ENCODE data around the gene NCKAP5.

The NCKAP5 gene

DNA sequence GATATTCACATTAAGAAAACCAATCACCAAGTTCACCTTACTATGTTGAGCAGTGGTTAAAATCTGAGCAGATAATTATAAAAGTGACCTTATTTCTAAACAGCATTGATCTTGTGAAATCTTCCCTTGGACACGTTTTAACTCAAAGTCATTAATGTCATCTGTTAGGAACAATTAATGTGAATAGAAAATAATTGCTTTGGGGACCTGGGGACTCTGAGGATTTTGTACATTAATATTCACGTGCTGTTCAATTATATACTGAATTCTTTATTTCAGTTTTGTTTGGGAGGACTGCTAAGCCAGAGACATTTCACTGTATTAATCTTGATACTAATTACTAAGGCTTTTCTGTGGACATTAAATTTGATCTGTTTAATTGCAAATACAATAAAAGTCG lies 771.2 kb downstream of the NCKAP5 start:
- DNase-seq (ENCODE audit: low read depth), result no peak

- no peak for DNase-seq (ENCODE audit: low read depth)
These were observed 773.0 kb downstream of the NCKAP5 start for GRCh38 chr2:132795220-132795619.

- no peak for DNase-seq (ENCODE audit: low read depth)
These were observed 774.7 kb downstream of the NCKAP5 start for GRCh38 chr2:132793532-132793931.

GRCh38 chr2:132790207-132790785 lies 778.0 kb downstream of the NCKAP5 start:
- DNase-seq (ENCODE audit: low read depth), result no peak

DNA sequence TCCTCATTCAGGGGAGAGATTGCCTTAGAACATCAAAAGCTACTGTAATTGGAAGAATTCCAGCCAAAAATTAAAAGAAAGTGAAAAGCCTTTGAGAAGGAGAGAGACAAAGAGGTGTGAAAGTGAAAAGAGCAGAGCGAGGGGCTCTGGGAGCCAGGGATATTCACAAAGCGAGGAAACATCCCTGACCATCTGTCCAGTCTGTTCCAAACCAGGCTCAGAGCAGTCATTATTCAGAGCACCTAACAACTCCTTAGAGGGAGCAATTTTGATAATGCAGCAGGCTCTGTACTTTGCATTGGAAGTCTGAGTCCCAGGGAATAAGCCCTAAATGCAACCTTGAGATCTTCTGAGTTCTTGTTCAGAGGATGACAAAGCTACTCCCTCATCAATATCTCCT lies 779.2 kb downstream of the NCKAP5 start:
- DNase-seq (ENCODE audit: low read depth), result no peak

DNA sequence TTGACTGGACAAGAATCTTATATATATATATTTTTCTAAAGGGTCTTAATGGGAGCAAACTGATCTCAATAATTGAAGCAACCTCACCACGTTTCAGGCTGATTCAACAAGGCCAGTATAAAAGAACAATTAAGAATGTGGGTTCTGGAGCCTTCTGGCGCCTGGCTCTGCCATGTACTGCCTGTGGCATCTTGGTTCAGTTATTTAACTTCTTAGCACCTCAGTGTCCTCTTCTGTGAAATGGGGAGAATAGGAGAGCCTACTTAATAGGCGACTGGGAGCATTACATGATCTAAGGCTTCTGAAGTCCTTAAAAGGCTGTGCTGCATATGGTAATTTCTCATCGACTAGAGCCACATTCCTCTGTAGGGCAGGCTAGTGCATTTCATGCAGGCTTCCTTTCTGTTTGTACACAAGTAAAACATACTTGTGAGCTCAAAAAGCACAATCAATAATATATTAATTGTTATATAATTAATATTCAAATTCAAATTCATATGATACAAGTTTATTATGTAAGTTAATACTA lies 779.9 kb downstream of the NCKAP5 start:
- no peak for DNase-seq (ENCODE audit: low read depth)

- DNase-seq (ENCODE audit: low read depth), result no peak
These were observed 784.4 kb downstream of the NCKAP5 start for GRCh38 chr2:132783883-132784282.

DNA sequence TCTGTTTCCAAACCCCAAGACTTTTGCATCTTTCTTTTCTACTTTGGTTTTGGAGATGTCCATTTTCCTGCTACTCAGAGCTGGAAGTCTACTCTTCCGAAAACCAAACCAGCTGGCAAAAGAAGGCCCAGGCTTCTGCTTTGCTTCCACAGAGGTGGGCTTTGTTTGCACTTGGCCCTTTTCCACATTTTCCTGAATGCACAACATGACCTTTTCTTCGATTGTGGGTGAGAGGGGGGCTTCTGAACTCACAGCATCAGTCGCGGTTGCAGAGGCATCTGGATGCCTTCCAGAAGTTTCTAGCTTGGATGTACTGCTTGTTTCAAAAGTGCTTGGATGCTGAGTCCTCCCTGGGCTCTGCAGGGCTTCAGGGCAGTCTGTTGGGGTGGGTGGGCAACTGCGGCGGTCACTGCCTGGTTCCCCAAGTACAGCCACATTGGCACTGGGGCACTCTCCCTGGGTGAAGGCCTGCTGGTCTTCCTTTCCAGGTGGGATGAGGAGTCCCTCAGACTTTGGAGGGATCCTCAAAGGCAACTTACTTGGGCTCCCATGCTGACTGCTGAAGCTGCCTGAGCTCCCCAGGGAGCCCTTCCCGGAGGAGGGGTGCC lies 786.0 kb downstream of the NCKAP5 start:
- DNase-seq (ENCODE audit: low read depth), result no peak

GRCh38 chr2:132780651-132781050 lies 787.6 kb downstream of the NCKAP5 start:
- DNase-seq (ENCODE audit: low read depth), result no peak

GRCh38 chr2:132779206-132779721 lies 789.0 kb downstream of the NCKAP5 start:
- no peak for DNase-seq (ENCODE audit: low read depth)

DNA sequence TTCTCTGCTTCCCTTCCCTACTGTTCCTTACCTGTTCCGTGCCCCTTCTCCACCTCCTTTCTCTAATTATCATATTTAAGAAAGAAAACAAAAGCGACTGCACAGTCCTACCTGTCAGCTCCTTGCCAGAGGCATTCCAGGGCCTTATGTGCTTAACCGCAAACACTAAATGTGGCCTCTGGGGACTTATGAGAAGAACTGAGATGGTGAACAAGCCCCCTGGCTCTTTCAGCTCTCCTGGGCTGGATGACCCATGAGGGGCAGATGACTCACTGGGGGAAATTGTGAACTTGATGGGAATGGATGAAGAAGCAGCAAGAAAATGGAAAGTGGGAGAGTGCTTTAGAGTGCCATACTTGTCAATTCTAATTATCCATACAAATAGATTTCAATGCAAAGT lies 792.0 kb downstream of the NCKAP5 start:
- DNase-seq (ENCODE audit: low read depth), result no peak

- no peak for DNase-seq (ENCODE audit: low read depth)
These were observed 794.1 kb downstream of the NCKAP5 start for GRCh38 chr2:132774189-132774588.

DNA sequence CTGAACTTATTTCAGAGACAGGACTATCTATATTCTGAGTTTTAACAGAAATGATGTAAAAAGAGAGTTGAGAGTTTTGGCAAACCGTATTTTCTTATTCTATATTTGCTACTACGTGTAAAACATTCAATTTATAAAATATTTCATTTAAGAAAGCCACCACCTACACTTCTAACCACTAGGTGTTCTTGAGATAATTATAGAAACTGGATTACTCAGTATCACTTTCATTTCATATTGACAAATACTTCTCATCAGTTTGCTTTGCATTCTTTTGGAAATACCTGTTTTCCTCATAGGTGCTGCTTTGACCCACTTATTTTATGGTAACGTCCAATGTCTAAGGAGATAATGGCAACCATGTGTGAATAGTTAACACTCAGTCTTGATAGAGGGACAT lies 794.9 kb downstream of the NCKAP5 start:
- no peak for DNase-seq (ENCODE audit: low read depth)

- DNase-seq (ENCODE audit: low read depth), result no peak
These were observed 795.9 kb downstream of the NCKAP5 start for GRCh38 chr2:132772340-132772739.

DNA sequence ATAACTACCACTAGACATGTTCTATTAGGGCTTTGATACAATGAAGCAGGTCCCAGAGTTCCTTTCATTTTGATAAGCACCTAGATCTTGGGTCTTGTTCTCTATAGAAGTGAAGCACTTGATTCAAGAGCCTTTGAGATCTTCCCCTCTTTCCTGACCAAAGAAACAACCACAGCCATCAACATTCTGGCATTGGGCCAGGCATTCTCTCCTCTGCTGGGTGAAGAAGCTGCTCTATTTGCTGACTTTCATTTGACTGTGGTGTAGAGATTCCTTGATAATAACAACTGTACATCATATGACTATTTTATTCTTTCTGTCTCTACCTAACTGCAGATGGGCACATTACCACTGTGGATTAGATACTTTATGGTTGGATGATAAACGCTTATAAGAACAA lies 801.7 kb downstream of the NCKAP5 start:
- no peak for DNase-seq (ENCODE audit: low read depth)

GRCh38 chr2:132761437-132761836 lies 806.8 kb downstream of the NCKAP5 start:
- DNase-seq (ENCODE audit: low read depth), result no peak

DNA sequence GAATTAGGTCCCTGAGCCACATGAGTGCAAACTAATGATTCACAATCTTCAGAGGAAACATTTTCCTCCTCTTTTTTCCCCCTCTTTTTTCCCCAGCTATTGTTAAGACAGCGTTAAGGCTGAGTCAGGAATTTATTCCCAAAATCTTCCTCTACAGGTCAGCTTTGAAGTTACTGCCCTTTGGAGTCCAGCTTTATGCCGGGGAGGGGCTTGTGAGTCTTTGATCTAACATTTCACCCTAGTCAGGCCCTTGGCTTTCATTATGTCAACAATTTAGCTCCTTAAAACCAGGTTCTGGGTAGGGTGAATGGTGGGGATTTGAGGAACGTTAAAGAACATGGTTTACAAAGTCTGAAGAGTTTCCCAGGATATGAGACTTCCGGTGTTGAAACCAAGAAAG lies 807.3 kb downstream of the NCKAP5 start:
- no peak for DNase-seq (ENCODE audit: low read depth)

DNA sequence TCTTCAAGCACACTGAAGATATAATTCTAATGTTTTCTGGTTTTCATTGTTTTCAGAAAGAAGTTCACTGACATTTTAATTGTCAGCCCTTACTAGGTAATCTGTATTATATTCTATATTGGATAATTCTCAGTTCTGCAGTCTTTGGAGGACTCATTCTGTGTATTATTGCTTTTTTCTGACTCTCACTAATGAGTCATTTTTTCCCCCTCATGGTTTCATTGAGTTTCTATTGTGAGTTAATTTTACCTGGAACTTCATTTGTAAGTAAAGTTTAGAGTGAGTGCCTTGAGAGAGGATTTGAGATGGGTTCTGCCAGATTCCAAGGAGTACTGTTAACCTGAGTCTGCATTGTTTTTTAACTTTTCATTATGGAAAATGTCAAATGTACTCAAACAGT lies 807.9 kb downstream of the NCKAP5 start:
- no peak for DNase-seq (ENCODE audit: low read depth)

DNA sequence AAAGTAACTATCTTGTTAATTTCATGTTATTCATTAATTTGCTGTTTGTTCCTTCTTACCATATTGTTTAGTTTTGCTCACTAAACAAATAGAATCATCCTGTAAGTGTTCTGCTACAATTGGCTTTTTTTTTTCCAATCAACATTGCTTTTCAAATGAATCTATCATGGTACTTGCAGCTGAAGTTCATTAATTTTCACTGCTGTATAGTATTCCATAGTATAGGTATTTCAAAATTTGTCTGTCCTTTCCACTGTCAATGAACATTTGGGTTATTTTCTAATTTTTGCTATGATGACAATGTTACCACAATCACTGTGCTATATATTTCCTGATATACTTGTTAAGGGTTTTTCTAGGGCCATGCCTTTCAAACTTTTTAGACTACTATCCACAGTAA lies 809.3 kb downstream of the NCKAP5 start:
- no peak for DNase-seq (ENCODE audit: low read depth)

DNA sequence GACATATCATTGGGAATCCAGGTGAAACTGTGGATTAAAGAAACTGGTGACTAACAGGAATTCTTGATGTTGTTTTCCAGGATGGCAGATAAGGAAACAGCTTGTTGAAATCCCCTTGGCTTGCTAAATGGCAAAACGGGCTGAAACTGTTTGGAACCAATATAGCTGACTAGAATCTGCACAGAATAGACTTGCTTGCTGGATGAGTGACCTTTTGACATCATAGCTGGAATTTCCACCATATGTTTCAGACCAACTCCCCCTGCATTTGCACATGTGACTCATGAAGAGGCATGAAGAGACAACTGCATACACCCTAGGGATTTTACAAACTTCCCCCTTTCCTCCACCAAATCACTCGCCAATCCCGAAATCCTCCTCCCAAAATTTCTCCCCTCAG lies 810.6 kb downstream of the NCKAP5 start:
- DNase-seq (ENCODE audit: low read depth), result no peak

- DNase-seq (ENCODE audit: low read depth), result no peak
These were observed 811.2 kb downstream of the NCKAP5 start for GRCh38 chr2:132757002-132757589.

- no peak for DNase-seq (ENCODE audit: low read depth)
These were observed 813.3 kb downstream of the NCKAP5 start for GRCh38 chr2:132754867-132755472.

- no peak for DNase-seq (ENCODE audit: low read depth)
These were observed 813.9 kb downstream of the NCKAP5 start for GRCh38 chr2:132754392-132754791.

Data from activated T-cell treated with anti-CD3 and anti-CD28 coated beads for 24 hours (primary cell).